ENCODE data around the gene LIPG. TPM values are rescaled to one million over a fixed set of nuclear protein-coding genes. Genes with fewer than 3 reads are reported as not detected.

LIPG gene
- total RNA-seq, 1 experiment from 2014 or later: 57.8 TPM

- H3K36me3 Mint-ChIP-seq (ENCODE audit: insufficient read depth, unreplicated experiment): no peaks in the 10 kb centered on the region
- TF ChIP-seq CTCF (IDR thresholded peaks at IDR 0.05; ENCODE audit: unreplicated experiment): no peak
- intact Hi-C loops (cut with micrococcal nuclease): no loop called here
- H3K27me3 Mint-ChIP-seq (ENCODE audit: insufficient read depth, unreplicated experiment): no peaks in the 10 kb centered on the region
- H3K4me1 Mint-ChIP-seq (ENCODE audit: insufficient read depth, unreplicated experiment): peaks cover 14% of the 10 kb centered on the region
- H3K9me3 Mint-ChIP-seq (ENCODE audit: unreplicated experiment): peaks cover 10% of the 10 kb centered on the region
- H3K27ac Mint-ChIP-seq (ENCODE audit: low read depth, unreplicated experiment): no peak overlapping the region
- no TSS peak for BruUV-seq (replicated peaks)
- ChIA-PET CTCF (no interaction called here), POLR2A (no interaction called here)
- H3K4me3 Mint-ChIP-seq (ENCODE audit: unreplicated experiment): no peak overlapping the region
- no peak for DNase-seq (ENCODE audit: unreplicated experiment)
These were observed 39.4 kb downstream of the LIPG start for GRCh38 chr18:49601211-49601610.

DNA sequence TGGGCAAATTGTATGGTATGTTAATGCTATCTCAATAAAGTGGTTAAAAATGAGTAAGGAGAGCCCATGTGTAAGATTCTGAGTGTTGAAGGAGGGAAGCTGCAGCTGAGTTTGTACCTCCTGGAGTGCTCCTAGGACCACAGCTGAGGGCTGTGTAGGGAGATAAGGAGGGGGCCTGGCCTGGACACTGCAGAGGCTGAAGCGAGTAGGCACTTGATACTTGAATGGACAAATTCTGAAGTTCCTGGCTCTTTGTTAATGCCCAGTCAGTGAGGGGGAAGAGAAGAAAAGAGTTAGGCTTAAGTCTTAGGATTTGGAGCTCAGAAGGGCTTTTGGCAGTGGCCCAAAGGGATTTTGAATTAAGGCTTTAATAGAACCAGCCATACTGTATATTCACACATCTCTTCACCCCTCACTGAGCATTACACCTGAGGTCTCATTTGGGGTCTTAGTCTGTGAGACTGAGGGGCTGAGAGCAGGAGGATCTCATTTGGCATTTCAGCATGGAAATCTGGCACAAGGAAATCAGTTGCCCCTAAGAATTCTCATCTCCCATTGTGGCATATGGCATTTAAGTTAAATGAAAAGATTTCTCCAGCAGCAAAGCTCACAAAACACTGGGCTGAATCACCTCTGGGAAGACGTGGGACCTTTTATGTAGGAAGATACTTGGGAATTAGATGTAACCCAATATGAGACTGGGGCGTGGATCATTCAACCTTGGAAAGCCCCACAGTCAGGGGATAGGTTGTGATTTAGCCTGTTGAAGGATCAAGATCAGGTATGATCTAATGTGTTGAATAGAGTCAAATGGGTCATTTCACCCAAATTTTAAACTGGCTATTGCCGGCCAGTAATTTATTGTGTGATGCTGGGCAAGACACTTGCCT, 46.8 kb downstream of the LIPG start:
- TSS peak; percentile 91 for BruUV-seq (replicated peaks)
- Mint-ChIP-seq H3K27ac (ENCODE audit: low read depth, unreplicated experiment) (peak overlapping the region; percentile 91), H3K9me3 (ENCODE audit: unreplicated experiment) (peaks cover 10% of the 10 kb centered on the region), H3K4me1 (ENCODE audit: insufficient read depth, unreplicated experiment) (peaks cover 38% of the 10 kb centered on the region), H3K4me3 (ENCODE audit: unreplicated experiment) (no peak overlapping the region), H3K27me3 (ENCODE audit: insufficient read depth, unreplicated experiment) (no peaks in the 10 kb centered on the region), H3K36me3 (ENCODE audit: insufficient read depth, unreplicated experiment) (no peaks in the 10 kb centered on the region)
- peak; percentile 0 for DNase-seq (ENCODE audit: unreplicated experiment)
- intact Hi-C loops (cut with micrococcal nuclease): loop anchor here (1.0 to 5.0 kb wide), 2 partner anchors 39 to 49 kb away; no protein-coding TSS in a partner anchor
- CTCF ChIA-PET: interaction anchor here (0.6 to 1.5 kb wide), 5 partner anchors 11 to 424 kb away, joined by 3 to 5 read pairs (median 3); no protein-coding TSS in a partner anchor
- TF ChIP-seq CTCF (IDR thresholded peaks at IDR 0.05; ENCODE audit: unreplicated experiment): no peak
- POLR2A ChIA-PET: interaction anchor here (0.9 to 2.1 kb wide), 11 partner anchors 10 to 229 kb away, joined by 3 to 12 read pairs (median 4); partner anchors contain the start of gene C18orf32

DNA sequence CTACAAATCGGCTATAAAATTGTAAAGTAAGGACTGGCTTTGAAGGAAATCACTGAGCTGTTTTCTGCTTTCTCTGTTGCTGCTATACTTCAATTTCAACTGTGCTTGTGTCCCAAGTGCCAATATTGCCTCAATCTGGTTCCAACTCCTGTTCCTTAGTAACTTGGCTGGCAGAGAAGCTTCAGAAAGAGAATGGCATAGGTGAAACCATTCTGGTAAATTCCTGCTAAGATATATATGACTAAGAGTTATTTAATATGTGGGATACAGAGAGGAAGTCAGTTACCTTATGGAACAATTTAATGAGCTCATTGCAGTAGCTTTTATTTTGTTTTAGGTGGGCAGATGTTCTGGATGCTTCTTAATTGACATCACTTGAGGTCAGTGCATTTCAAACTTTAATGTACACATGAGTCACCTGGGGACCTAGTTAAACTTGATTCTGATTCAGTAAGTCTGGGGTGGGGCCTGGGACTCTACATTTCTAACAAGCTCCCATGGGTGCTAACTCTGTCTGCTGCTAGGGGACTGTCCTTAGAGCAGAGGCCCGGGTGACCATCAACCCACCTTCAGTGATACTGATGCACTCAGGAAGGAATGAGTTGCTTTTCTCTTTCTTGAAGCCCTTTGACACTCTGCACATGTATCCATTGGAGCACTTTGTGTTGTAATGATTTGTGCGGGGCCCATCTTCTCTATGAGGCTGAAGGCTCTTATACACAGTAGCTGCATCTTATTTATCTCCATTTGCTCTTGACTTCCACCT, 47.6 kb downstream of the LIPG start:
- DNase-seq (ENCODE audit: unreplicated experiment): peak; percentile 60
- H3K36me3 Mint-ChIP-seq (ENCODE audit: insufficient read depth, unreplicated experiment): no peaks in the 10 kb centered on the region
- CTCF ChIA-PET: interaction anchor here (0.6 to 1.5 kb wide), 7 partner anchors 12 to 423 kb away, joined by 3 to 5 read pairs (median 3); no protein-coding TSS in a partner anchor
- H3K27me3 Mint-ChIP-seq (ENCODE audit: insufficient read depth, unreplicated experiment): no peaks in the 10 kb centered on the region
- TF ChIP-seq CTCF (IDR thresholded peaks at IDR 0.05; ENCODE audit: unreplicated experiment): no peak
- peaks cover 44% of the 10 kb centered on the region for H3K4me1 Mint-ChIP-seq (ENCODE audit: insufficient read depth, unreplicated experiment)
- H3K27ac Mint-ChIP-seq (ENCODE audit: low read depth, unreplicated experiment): peak overlapping the region; percentile 91
- no peak overlapping the region for H3K4me3 Mint-ChIP-seq (ENCODE audit: unreplicated experiment)
- no TSS peak for BruUV-seq (replicated peaks)
- POLR2A ChIA-PET: interaction anchor here (0.7 to 2.1 kb wide), 12 partner anchors 11 to 228 kb away, joined by 3 to 12 read pairs (median 4); partner anchors contain the start of gene C18orf32
- intact Hi-C loops (cut with micrococcal nuclease): loop anchor here (1.0 to 5.0 kb wide), 2 partner anchors 40 to 48 kb away; no protein-coding TSS in a partner anchor
- peaks cover 10% of the 10 kb centered on the region for H3K9me3 Mint-ChIP-seq (ENCODE audit: unreplicated experiment)
